Measurements from ENCODE around the gene CCDC157.

GRCh38 chr22:30335236-30335635, 21.6 kb upstream of the CCDC157 start:
- TF ChIP-seq, protein P1, sequence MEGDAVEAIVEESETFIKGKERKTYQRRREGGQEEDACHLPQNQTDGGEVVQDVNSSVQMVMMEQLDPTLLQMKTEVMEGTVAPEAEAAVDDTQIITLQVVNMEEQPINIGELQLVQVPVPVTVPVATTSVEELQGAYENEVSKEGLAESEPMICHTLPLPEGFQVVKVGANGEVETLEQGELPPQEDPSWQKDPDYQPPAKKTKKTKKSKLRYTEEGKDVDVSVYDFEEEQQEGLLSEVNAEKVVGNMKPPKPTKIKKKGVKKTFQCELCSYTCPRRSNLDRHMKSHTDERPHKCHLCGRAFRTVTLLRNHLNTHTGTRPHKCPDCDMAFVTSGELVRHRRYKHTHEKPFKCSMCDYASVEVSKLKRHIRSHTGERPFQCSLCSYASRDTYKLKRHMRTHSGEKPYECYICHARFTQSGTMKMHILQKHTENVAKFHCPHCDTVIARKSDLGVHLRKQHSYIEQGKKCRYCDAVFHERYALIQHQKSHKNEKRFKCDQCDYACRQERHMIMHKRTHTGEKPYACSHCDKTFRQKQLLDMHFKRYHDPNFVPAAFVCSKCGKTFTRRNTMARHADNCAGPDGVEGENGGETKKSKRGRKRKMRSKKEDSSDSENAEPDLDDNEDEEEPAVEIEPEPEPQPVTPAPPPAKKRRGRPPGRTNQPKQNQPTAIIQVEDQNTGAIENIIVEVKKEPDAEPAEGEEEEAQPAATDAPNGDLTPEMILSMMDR (IDR thresholded peaks at IDR 0.05) = no peak
- no peak for TF ChIP-seq POLR2A (IDR thresholded peaks at IDR 0.05)
- no peak for TF ChIP-seq EP300 (IDR thresholded peaks at IDR 0.05)
- no peak for TF ChIP-seq POLR2AphosphoS5 (IDR thresholded peaks at IDR 0.05)

Measured in gastroesophageal sphincter (tissue), 3 donors.